SK-N-SH (cell line): ENCODE results near the gene KRTAP1-4.
"Not testable (repeated sequence)": the region's sequence is repeated elsewhere in the genome, so short reads cannot be mapped to it uniquely, and the experiment has no call there.

Source experiments
- FOXJ3 ChIP-seq: sonication (generic); formaldehyde crosslinking; IDR thresholded peaks from 2 replicates; pipeline ENCODE4 v1.5.1; 2020; ENCODE audit warnings: mild to moderate bottlenecking, missing genetic modification reagents
- MXI1 ChIP-seq: IDR thresholded peaks from 2 replicates; pipeline ENCODE4 v1.6.1; 2012; ENCODE audit warnings: mild to moderate bottlenecking, low read depth, low read length, improper control_type of control experiment
- NRF1 ChIP-seq: IDR thresholded peaks from 2 replicates; pipeline ENCODE4 v1.6.1; 2012; ENCODE audit warnings: low read depth, mild to moderate bottlenecking, low read length
- POLR2AphosphoS5 ChIP-seq: IDR thresholded peaks from 2 replicates; pipeline ENCODE4 v1.6.1; 2012; ENCODE audit warnings: low read depth, low read length
- RCOR1 ChIP-seq: fragments of 150-350 bp; IDR thresholded peaks from 2 replicates; pipeline ENCODE4 v1.6.1; 2017; ENCODE audit warnings: antibody characterized with exemption, low read length
- TAF1 ChIP-seq: IDR thresholded peaks from 2 replicates; pipeline ENCODE4 v1.6.1; 2012; ENCODE audit warnings: low read depth, mild to moderate bottlenecking, low read length, moderate library complexity, borderline replicate concordance
- YY1 ChIP-seq: IDR thresholded peaks from 2 replicates; pipeline ENCODE4 v1.4.0; 2012; ENCODE audit warnings: low read depth, mild to moderate bottlenecking
- TF ChIP-seq, protein P1 (sequence below): IDR thresholded peaks from 2 replicates; pipeline ENCODE4 v1.4.0; 2012; ENCODE audit warnings: low read depth
- TF ChIP-seq, protein P2 (sequence below): fragments of 200-600 bp; sonication (generic); IDR thresholded peaks from 2 replicates; pipeline ENCODE4 v1.6.1; 2017; ENCODE audit warnings: antibody characterized with exemption, mild to moderate bottlenecking, moderate library complexity
- TF ChIP-seq, protein P3 (sequence below): IDR thresholded peaks from 2 replicates; pipeline ENCODE4 v1.4.0; 2012; ENCODE audit warnings: low read depth, borderline replicate concordance
- TF ChIP-seq, protein P4 (sequence below): IDR thresholded peaks from 2 replicates; pipeline ENCODE4 v1.4.0; 2012; ENCODE audit warnings: low read depth, borderline replicate concordance

DNA sequence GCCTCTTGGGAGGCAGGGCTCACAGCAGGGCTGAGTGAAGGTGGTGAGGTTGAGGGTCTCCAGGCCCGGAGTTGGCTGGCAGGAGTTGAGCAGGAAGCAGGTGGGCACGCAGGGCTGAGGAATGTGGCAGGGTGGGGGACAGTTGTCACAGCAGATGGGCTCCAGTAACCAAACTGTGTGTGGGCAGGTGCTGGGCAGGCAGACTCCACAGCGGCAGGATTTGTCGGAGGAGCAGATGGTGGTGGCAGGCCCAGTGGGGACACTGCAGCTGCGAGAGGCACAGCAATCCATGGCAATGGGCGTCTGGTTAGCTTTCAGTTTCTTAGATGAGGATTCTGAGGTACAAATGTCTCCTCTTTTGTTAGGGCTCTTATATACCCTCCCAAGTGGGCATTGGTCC is 30.4 kb downstream of the KRTAP1-4 start, which contains the start of gene KRTAP3-2:
- TF ChIP-seq, protein P1, sequence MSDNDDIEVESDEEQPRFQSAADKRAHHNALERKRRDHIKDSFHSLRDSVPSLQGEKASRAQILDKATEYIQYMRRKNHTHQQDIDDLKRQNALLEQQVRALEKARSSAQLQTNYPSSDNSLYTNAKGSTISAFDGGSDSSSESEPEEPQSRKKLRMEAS, result not testable (repeated sequence)
- TF ChIP-seq, protein P2, sequence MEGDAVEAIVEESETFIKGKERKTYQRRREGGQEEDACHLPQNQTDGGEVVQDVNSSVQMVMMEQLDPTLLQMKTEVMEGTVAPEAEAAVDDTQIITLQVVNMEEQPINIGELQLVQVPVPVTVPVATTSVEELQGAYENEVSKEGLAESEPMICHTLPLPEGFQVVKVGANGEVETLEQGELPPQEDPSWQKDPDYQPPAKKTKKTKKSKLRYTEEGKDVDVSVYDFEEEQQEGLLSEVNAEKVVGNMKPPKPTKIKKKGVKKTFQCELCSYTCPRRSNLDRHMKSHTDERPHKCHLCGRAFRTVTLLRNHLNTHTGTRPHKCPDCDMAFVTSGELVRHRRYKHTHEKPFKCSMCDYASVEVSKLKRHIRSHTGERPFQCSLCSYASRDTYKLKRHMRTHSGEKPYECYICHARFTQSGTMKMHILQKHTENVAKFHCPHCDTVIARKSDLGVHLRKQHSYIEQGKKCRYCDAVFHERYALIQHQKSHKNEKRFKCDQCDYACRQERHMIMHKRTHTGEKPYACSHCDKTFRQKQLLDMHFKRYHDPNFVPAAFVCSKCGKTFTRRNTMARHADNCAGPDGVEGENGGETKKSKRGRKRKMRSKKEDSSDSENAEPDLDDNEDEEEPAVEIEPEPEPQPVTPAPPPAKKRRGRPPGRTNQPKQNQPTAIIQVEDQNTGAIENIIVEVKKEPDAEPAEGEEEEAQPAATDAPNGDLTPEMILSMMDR, result not testable (repeated sequence)
- not testable (repeated sequence) for TF ChIP-seq POLR2AphosphoS5; RCOR1; TAF1; FOXJ3 (CRISPR knock-in tag); MXI1; NRF1; YY1
- TF ChIP-seq, protein P3, sequence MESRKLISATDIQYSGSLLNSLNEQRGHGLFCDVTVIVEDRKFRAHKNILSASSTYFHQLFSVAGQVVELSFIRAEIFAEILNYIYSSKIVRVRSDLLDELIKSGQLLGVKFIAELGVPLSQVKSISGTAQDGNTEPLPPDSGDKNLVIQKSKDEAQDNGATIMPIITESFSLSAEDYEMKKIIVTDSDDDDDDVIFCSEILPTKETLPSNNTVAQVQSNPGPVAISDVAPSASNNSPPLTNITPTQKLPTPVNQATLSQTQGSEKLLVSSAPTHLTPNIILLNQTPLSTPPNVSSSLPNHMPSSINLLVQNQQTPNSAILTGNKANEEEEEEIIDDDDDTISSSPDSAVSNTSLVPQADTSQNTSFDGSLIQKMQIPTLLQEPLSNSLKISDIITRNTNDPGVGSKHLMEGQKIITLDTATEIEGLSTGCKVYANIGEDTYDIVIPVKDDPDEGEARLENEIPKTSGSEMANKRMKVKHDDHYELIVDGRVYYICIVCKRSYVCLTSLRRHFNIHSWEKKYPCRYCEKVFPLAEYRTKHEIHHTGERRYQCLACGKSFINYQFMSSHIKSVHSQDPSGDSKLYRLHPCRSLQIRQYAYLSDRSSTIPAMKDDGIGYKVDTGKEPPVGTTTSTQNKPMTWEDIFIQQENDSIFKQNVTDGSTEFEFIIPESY, result not testable (repeated sequence)
- TF ChIP-seq, protein P4, sequence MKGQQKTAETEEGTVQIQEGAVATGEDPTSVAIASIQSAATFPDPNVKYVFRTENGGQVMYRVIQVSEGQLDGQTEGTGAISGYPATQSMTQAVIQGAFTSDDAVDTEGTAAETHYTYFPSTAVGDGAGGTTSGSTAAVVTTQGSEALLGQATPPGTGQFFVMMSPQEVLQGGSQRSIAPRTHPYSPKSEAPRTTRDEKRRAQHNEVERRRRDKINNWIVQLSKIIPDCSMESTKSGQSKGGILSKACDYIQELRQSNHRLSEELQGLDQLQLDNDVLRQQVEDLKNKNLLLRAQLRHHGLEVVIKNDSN, result not testable (repeated sequence)
